K562 (cell line): ENCODE measurements around the gene UBR4. TPM values are rescaled to one million over a fixed set of nuclear protein-coding genes. Genes with fewer than 3 reads are reported as not detected.

Source experiments
- ATAC-seq: fragments of 200-7000 bp; cut with Tn5 transposase; 3 replicates; pipeline ENCODE4 v1.9.1; 2020; ENCODE audit warnings: moderate library complexity
- BruUV-seq: library from RNA; stranded (reverse); fragments of 400-500 nt; replicated peaks from 2 replicates; lab custom pipeline; 2021; lab: Mats Ljungman, UMichigan
- CTCF ChIA-PET: fragments of 300-600 bp; formaldehyde crosslinking; extraction: SDS; loops from one replicate; lab custom pipeline; 2021; ENCODE audit warnings: low intra/inter-chr PET ratio; lab: Yijun Ruan, JAX
- POLR2A ChIA-PET: fragments of 300-600, 350-650 bp; sonication (Branson Sonifier 250); formaldehyde crosslinking; extraction: SDS; loops from one replicate; lab custom pipeline; 2021; ENCODE audit warnings: antibody characterized with exemption, inconsistent platforms; lab: Yijun Ruan, JAX
- DNase-seq, 4 experiments: peaks; one replicate each; pipeline versions ENCODE4 v3.0.0 to v3.0.0-alpha.2; 2011 to 2018; ENCODE audit warnings: low spot score in 3 of 4, mixed read lengths in 3 of 4; ENCODE audit errors: extremely low read depth in 1 of 4
- FAIRE-seq: peaks from 2 replicates; lab custom pipeline; 2011; peaks lifted over from hg19 to GRCh38; lab: Jason Lieb, UNC
- H2AFZ ChIP-seq: 2 replicates; pipeline ENCODE4 v1.6.0; 2011; ENCODE audit warnings: low read depth, low read length, control low read depth, inconsistent platforms
- H3K27ac ChIP-seq: fragments of 200-600 bp; 3 replicates; pipeline ENCODE4 v1.8.0; 2011; ENCODE audit warnings: low read depth, mild to moderate bottlenecking, control low read depth, inconsistent platforms, low read length, moderate library complexity, mixed read lengths; ENCODE audit errors: extremely low read depth
- H3K27me3 ChIP-seq, 2 experiments: fragments of 300-600 bp in 1 of 2; 2 replicates in 1 of 2; 3 replicates in 1 of 2; pipeline versions ENCODE4 v1.6.0 to v1.8.0; 2011; ENCODE audit warnings: inconsistent platforms in 2 of 2, low read length in 2 of 2, mild to moderate bottlenecking in 1 of 2, mixed read lengths in 1 of 2, moderate library complexity in 1 of 2; ENCODE audit not compliant: control insufficient read depth in 2 of 2, insufficient read depth in 2 of 2
- H3K36me3 ChIP-seq: fragments of 300-600 bp; 3 replicates; pipeline ENCODE4 v1.8.0; 2011; ENCODE audit warnings: mild to moderate bottlenecking, low read length, inconsistent platforms; ENCODE audit not compliant: control insufficient read depth, insufficient read depth
- H3K4me1 ChIP-seq, 2 experiments: fragments of 200-600 bp in 1 of 2; replicated peaks in 1 of 2; 2 replicates in 1 of 2; 3 replicates in 1 of 2; pipeline versions ENCODE4 v1.5.1 to v1.8.0; 2011; ENCODE audit warnings: inconsistent platforms in 2 of 2, low read length in 2 of 2, mild to moderate bottlenecking in 1 of 2, mixed read lengths in 1 of 2, moderate library complexity in 1 of 2; ENCODE audit not compliant: control insufficient read depth in 2 of 2, insufficient read depth in 2 of 2
- H3K4me2 ChIP-seq: 2 replicates; pipeline ENCODE4 v1.6.1; 2011; ENCODE audit warnings: low read length, control low read depth, inconsistent platforms, mixed read lengths; ENCODE audit not compliant: insufficient read depth
- H3K4me3 ChIP-seq: fragments of 200-600 bp; sonication (generic), shearing (Covaris generic); 2 replicates; pipeline ENCODE4 v1.5.1; 2016; ENCODE audit warnings: control low read depth, inconsistent platforms
- H3K79me2 ChIP-seq: fragments of 200-600 bp; 3 replicates; pipeline ENCODE4 v1.8.0; 2011; ENCODE audit warnings: low read length, inconsistent platforms; ENCODE audit not compliant: control insufficient read depth, insufficient read depth
- H3K9ac ChIP-seq, 2 experiments: 2 replicates each; pipeline versions ENCODE4 v1.6.0 to v1.6.1; 2011; ENCODE audit warnings: low read depth in 2 of 2, low read length in 2 of 2, control low read depth in 1 of 2, inconsistent platforms in 1 of 2, mild to moderate bottlenecking in 1 of 2, mixed read lengths in 1 of 2; ENCODE audit not compliant: insufficient read depth in 1 of 2
- H3K9me1 ChIP-seq: one replicate; pipeline ENCODE4 v1.6.0; 2011; ENCODE audit warnings: inconsistent platforms, mild to moderate bottlenecking, low read length, moderate library complexity; ENCODE audit not compliant: control insufficient read depth, insufficient read depth
- H3K9me3 ChIP-seq: replicated peaks from 2 replicates; pipeline ENCODE4 v1.5.1; 2011; ENCODE audit warnings: low read depth, low read length, inconsistent platforms; ENCODE audit not compliant: control insufficient read depth, insufficient read depth
- H4K20me1 ChIP-seq: replicated peaks from 2 replicates; pipeline ENCODE4 v1.6.1; 2011; ENCODE audit warnings: low read length, inconsistent platforms, mixed read lengths; ENCODE audit not compliant: control insufficient read depth, insufficient read depth
- KLF16 ChIP-seq: IDR thresholded peaks from 2 replicates; pipeline ENCODE4 v1.6.1; 2016; ENCODE audit warnings: antibody characterized with exemption
- NFE2L1 ChIP-seq: fragments of 450-650 bp; IDR thresholded peaks from 2 replicates; pipeline ENCODE4 v1.6.1; 2016; ENCODE audit warnings: missing genetic modification characterization, low read depth, mild to moderate bottlenecking, missing compliant biosample characterization, moderate library complexity, borderline replicate concordance
- NFIC ChIP-seq: fragments of 450-650 bp; IDR thresholded peaks from 2 replicates; pipeline ENCODE4 v1.6.1; 2017; ENCODE audit warnings: mild to moderate bottlenecking, inconsistent platforms
- NR2C2 ChIP-seq, 2 experiments: fragments of 200-800 bp in 1 of 2; sonication (Bioruptor generic) in 1 of 2; sonication (generic) in 1 of 2; formaldehyde crosslinking in 1 of 2; IDR thresholded peaks; 2 replicates each; pipeline versions ENCODE4 v1.6.1 to v1.8.0; 2016 to 2022; ENCODE audit warnings: mild to moderate bottlenecking in 1 of 2, missing compliant biosample characterization in 1 of 2, missing genetic modification characterization in 1 of 2, missing genetic modification reagents in 1 of 2
- ZBTB43 ChIP-seq: sonication (generic); formaldehyde crosslinking; IDR thresholded peaks from 2 replicates; pipeline ENCODE4 v1.8.0; 2023; ENCODE audit warnings: mild to moderate bottlenecking, missing genetic modification reagents
- WGBS: fragments of 100-300 bp; shearing (Covaris generic); methylation state at CpG from one replicate; pipeline ENCODE4 v1.1.6; 2016; ENCODE audit warnings: low coverage, mixed read lengths; ENCODE audit not compliant: insufficient coverage; ENCODE audit errors: missing lambda C conversion rate; 5-methylcytosine and 5-hydroxymethylcytosine counted together
- in situ Hi-C: fragments of 300-500 bp; cut with MboI; formaldehyde crosslinking; loops from 4 replicates; pipeline ENCODE4 v1.15.0; 2018; ENCODE audit warnings: inconsistent platforms, mixed read lengths
- intact Hi-C: fragments of 100-400 bp; cut with micrococcal nuclease; formaldehyde crosslinking; loops from 2 replicates; pipeline ENCODE4 v1.14.2; 2022
- polyA plus RNA-seq, 8 experiments: library from polyadenylated mRNA; depleted of rRNA in 4 of 8; stranded (reverse) in 5 of 8; unstranded in 3 of 8; fragments of >200 nt; fragmentation: Nextera tagmentation in 2 of 8; fragmentation: Illumina TruSeq in 1 of 8; extraction: Ambion mirVana in 2 of 8; extraction: Trizol in 1 of 8; gene quantifications; 2 replicates each; pipeline versions ENCODE4 v1.2.1 to v1.2.3, GENCODE V29; 2011 to 2014; ENCODE audit warnings: inconsistent platforms in 1 of 8, missing spikeins in 1 of 8
- total RNA-seq, 7 experiments: library from RNA; depleted of rRNA in 6 of 7; stranded (reverse); fragments of >200 nt in 6 of 7; fragmentation: Illumina TruSeq in 2 of 7; extraction: Trizol in 2 of 7; gene quantifications; 2 replicates each; pipeline versions ENCODE4 v1.2.1 to v1.2.3, GENCODE V29; 2011 to 2021; ENCODE audit warnings: low replicate concordance in 1 of 7

The UBR4 gene
- total and polyA plus RNA-seq, 9 of the 15 experiments (the other 6 are each of a cell fraction or from before 2014, with no cell fraction given) = 55.4 to 277 (median 123) TPM

- peak; percentile 26; the same call in 1 of the 2 replicates for TF ChIP-seq KLF16
These were observed 141.3 kb downstream of the UBR4 start (continued) for GRCh38 chr1:19068639-19069276.

GRCh38 chr1:19067912-19068638, 142.0 kb downstream of the UBR4 start:
- 0 out of 2 replicates have a peak, but pooled peaks have one; percentile 9 for TF ChIP-seq NFIC
- TF ChIP-seq NR2C2 (CRISPR knock-in tag; IDR thresholded peaks at IDR 0.05) = no peak
- TF ChIP-seq NR2C2 (tag; IDR thresholded peaks at IDR 0.05) = 0 out of 2 replicates have a peak, but pooled peaks have one; percentile 17
- no peak for TF ChIP-seq NFE2L1 (tag)
- TF ChIP-seq ZBTB43 (CRISPR knock-in tag) = no peak
- no TSS peak for BruUV-seq
- WGBS = 20% methylated on average over 14 of the region's 14 CpGs
- Histone ChIP-seq H3K79me2 (no peaks in the 10 kb centered on the region), H3K36me3 (peaks cover 6% of the 10 kb centered on the region; the same call in 1 of the 3 replicates), H3K9me1 (no peaks in the 10 kb centered on the region), H3K4me1 (peaks cover 0 to 29% of the 10 kb centered on the region in 2 experiments; a peak in 3 of 5 replicates), H3K27me3 (peaks cover 20 to 65% of the 10 kb centered on the region in 2 experiments; a peak in 4 of 5 replicates), H2AFZ (no peak overlapping the region), H3K27ac (no peak overlapping the region), H4K20me1 (0 out of 2 replicates have a peak, but pooled peaks cover 22% of the 10 kb centered on the region), H3K4me3 (no peak overlapping the region), H3K9ac (no peak overlapping the region), H3K4me2 (no peak overlapping the region), H3K9me3 (no peaks in the 10 kb centered on the region)
- ATAC-seq (no peak), DNase-seq (no peak), FAIRE-seq (no peak)
- intact Hi-C loops = loop anchor here (5.0 kb wide), 1 partner anchor 146 kb away; no protein-coding TSS in a partner anchor
- in situ Hi-C loops = loop anchor here (10.0 kb wide), 1 partner anchor 587 kb away; no protein-coding TSS in a partner anchor
- CTCF ChIA-PET = interaction anchor here (0.6 kb wide), 1 partner anchor 366 kb away, joined by 4 read pairs; no protein-coding TSS in a partner anchor
- POLR2A ChIA-PET = interaction anchor here (0.6 to 0.7 kb wide), 3 partner anchors 10 to 54 kb away, joined by 3 to 4 read pairs (median 4); no protein-coding TSS in a partner anchor
